HCT116 (cell line): ENCODE results near the gene NPFFR1. TPM values are rescaled to one million over a fixed set of nuclear protein-coding genes. Genes with fewer than 3 reads are reported as not detected.

Experiments used
- ATAC-seq: fragments of 200-7000 bp; cut with Tn5 transposase; 2 replicates; pipeline ENCODE4 v1.9.1; 2020; ENCODE audit warnings: mild to moderate bottlenecking, moderate library complexity
- BruUV-seq: library from RNA; stranded (reverse); fragments of 400-500 nt; replicated peaks from 2 replicates; lab custom pipeline; 2021; lab: Mats Ljungman, UMichigan
- CTCF ChIA-PET: fragments of 300-600 bp; sonication (Branson Sonifier 250); formaldehyde crosslinking; loops from one replicate; lab custom pipeline; 2021; ENCODE audit warnings: antibody characterized with exemption; lab: Charles Lee
- POLR2A ChIA-PET: fragments of 300-600, 350-600 bp; sonication (Branson Sonifier 250); formaldehyde crosslinking; loops from one replicate; lab custom pipeline; 2021; ENCODE audit warnings: antibody characterized with exemption; lab: Charles Lee
- RAD21 ChIA-PET, 2 experiments: fragments of 300-600 bp; sonication (Branson Sonifier 250); formaldehyde crosslinking; loops; one replicate each; lab custom pipeline; 2023; ENCODE audit warnings: low total read pairs in 2 of 2; ENCODE audit not compliant: uncharacterized antibody in 2 of 2, unreplicated experiment in 2 of 2, low non-redundant PET in 1 of 2; lab: Charles Lee
- DNase-seq: peaks from one replicate; pipeline ENCODE4 v3.0.0-alpha.2; 2010; ENCODE audit warnings: low read depth, low spot score
- H2AFZ ChIP-seq: fragments of 200-600 bp; shearing (Covaris generic), sonication (generic); 2 replicates; pipeline ENCODE4 v1.6.1; 2017; ENCODE audit warnings: low read depth, mixed run types, mixed read lengths, antibody characterized with exemption, low read length; ENCODE audit not compliant: poor library complexity, severe bottlenecking
- H3K27ac ChIP-seq: 2 replicates; pipeline ENCODE4 v1.5.1; 2012; ENCODE audit warnings: low read depth, low read length
- H3K27me3 ChIP-seq: fragments of 200-600 bp; sonication (generic); 2 replicates; pipeline ENCODE4 v1.6.1; 2016; ENCODE audit warnings: mixed run types, low read length, mixed read lengths; ENCODE audit not compliant: insufficient read depth
- H3K36me3 ChIP-seq, 2 experiments: fragments of 200-500 bp in 1 of 2; fragments of 200-600 bp in 1 of 2; sonication (Bioruptor generic) in 1 of 2; sonication (generic) in 1 of 2; 2 replicates each; pipeline versions ENCODE4 v1.5.1 to v1.6.1; 2014 to 2016; ENCODE audit warnings: low read length in 2 of 2, inconsistent platforms in 1 of 2, mixed read lengths in 1 of 2, mixed run types in 1 of 2; ENCODE audit not compliant: insufficient read depth in 2 of 2, control insufficient read depth in 1 of 2
- H3K4me1 ChIP-seq, 2 experiments: fragments of 200-600 bp in 1 of 2; sonication (generic) in 1 of 2; 2 replicates each; pipeline versions ENCODE4 v1.5.1 to v1.6.1; 2012 to 2017; ENCODE audit warnings: low read length in 2 of 2, inconsistent platforms in 1 of 2, mild to moderate bottlenecking in 1 of 2, mixed read lengths in 1 of 2, mixed run types in 1 of 2, moderate library complexity in 1 of 2; ENCODE audit not compliant: insufficient read depth in 2 of 2, control insufficient read depth in 1 of 2
- H3K4me2 ChIP-seq: fragments of 200-600 bp; sonication (generic); 2 replicates; pipeline ENCODE4 v1.6.1; 2017; ENCODE audit warnings: mixed run types, low read length, mixed read lengths
- H3K4me3 ChIP-seq, 2 experiments: fragments of 200-600 bp in 1 of 2; sonication (generic) in 1 of 2; replicated peaks in 1 of 2; 2 replicates each; pipeline ENCODE4 v1.5.1; 2011 to 2016; ENCODE audit warnings: low read length in 2 of 2, control low read depth in 1 of 2, low read depth in 1 of 2, mild to moderate bottlenecking in 1 of 2, mixed read lengths in 1 of 2, mixed run types in 1 of 2
- H3K79me2 ChIP-seq: fragments of 200-600 bp; sonication (generic); 2 replicates; pipeline ENCODE4 v1.6.1; 2017; ENCODE audit warnings: mild to moderate bottlenecking, mixed run types, low read length, moderate library complexity, mixed read lengths; ENCODE audit not compliant: insufficient read depth
- H3K9ac ChIP-seq: fragments of 200-600 bp; sonication (generic); 2 replicates; pipeline ENCODE4 v1.6.1; 2016; ENCODE audit warnings: low read length, mixed read lengths
- H3K9me2 ChIP-seq: fragments of 200-600 bp; sonication (generic), shearing (Covaris generic); 2 replicates; pipeline ENCODE4 v1.6.1; 2017; ENCODE audit warnings: mixed run types, mild to moderate bottlenecking, moderate library complexity; ENCODE audit not compliant: insufficient read depth
- H3K9me3 ChIP-seq, 2 experiments: fragments of 200-500 bp in 1 of 2; fragments of 200-600 bp in 1 of 2; sonication (Bioruptor generic) in 1 of 2; sonication (generic) in 1 of 2; 2 replicates each; pipeline ENCODE4 v1.6.1; 2014 to 2017; ENCODE audit warnings: low read length in 2 of 2, mixed read lengths in 2 of 2, inconsistent platforms in 1 of 2, low read depth in 1 of 2, mild to moderate bottlenecking in 1 of 2, mixed run types in 1 of 2, moderate library complexity in 1 of 2; ENCODE audit not compliant: control insufficient read depth in 1 of 2, insufficient read depth in 1 of 2
- H4K20me1 ChIP-seq: fragments of 200-600 bp; sonication (generic), shearing (Covaris generic); 2 replicates; pipeline ENCODE4 v1.6.1; 2017; ENCODE audit warnings: mixed run types, mild to moderate bottlenecking, moderate library complexity; ENCODE audit not compliant: insufficient read depth
- CBX3 ChIP-seq: IDR thresholded peaks from 2 replicates; pipeline ENCODE4 v1.6.1; 2012; ENCODE audit warnings: low read depth
- CEBPB ChIP-seq: IDR thresholded peaks from 2 replicates; pipeline ENCODE4 v1.6.1; 2012; ENCODE audit warnings: low read depth
- EGR1 ChIP-seq: IDR thresholded peaks from 2 replicates; pipeline ENCODE4 v1.6.1; 2012; ENCODE audit warnings: low read depth
- ELF1 ChIP-seq: IDR thresholded peaks from 2 replicates; pipeline ENCODE4 v1.6.1; 2012; ENCODE audit warnings: low read depth, borderline replicate concordance
- EZH2 ChIP-seq: fragments of 200-600 bp; sonication (generic); IDR thresholded peaks from 2 replicates; pipeline ENCODE4 v1.6.1; 2017; ENCODE audit warnings: antibody characterized with exemption, mixed run types
- EZH2phosphoT487 ChIP-seq: fragments of 200-600 bp; IDR thresholded peaks from 2 replicates; pipeline ENCODE4 v1.6.1; 2018; ENCODE audit warnings: antibody characterized with exemption, borderline replicate concordance
- FOSL1 ChIP-seq: IDR thresholded peaks from 2 replicates; pipeline ENCODE4 v1.6.1; 2012; ENCODE audit warnings: low read depth
- JUND ChIP-seq: IDR thresholded peaks from 2 replicates; pipeline ENCODE4 v1.6.1; 2012
- POLR2AphosphoS5 ChIP-seq: IDR thresholded peaks from 2 replicates; pipeline ENCODE4 v1.6.1; 2011; ENCODE audit warnings: mild to moderate bottlenecking, low read depth, low read length, moderate library complexity
- RAD21 ChIP-seq: IDR thresholded peaks from 2 replicates; pipeline ENCODE4 v1.6.1; 2012; ENCODE audit warnings: low read depth, mild to moderate bottlenecking
- SP1 ChIP-seq: IDR thresholded peaks from 2 replicates; pipeline ENCODE4 v1.6.1; 2012; ENCODE audit warnings: low read depth
- YY1 ChIP-seq: IDR thresholded peaks from 2 replicates; pipeline ENCODE4 v1.6.1; 2011; ENCODE audit warnings: low read length, low read depth, moderate library complexity, mild to moderate bottlenecking; ENCODE audit not compliant: insufficient replicate concordance; ENCODE audit errors: extremely low read depth
- ZFX ChIP-seq: fragments of 450-650 bp; IDR thresholded peaks from 2 replicates; pipeline ENCODE4 v1.6.1; 2017
- intact Hi-C: fragments of 100-400 bp; cut with micrococcal nuclease; formaldehyde crosslinking; loops from 2 replicates; pipeline ENCODE4 v1.10.0; 2022
- total RNA-seq: library from RNA; stranded (reverse); gene quantifications from one replicate; pipeline ENCODE4 v1.2.1, GENCODE V29; 2021; ENCODE audit not compliant: unreplicated experiment
- TF ChIP-seq, protein P1 (sequence below): IDR thresholded peaks from 2 replicates; pipeline ENCODE4 v1.6.1; 2012; ENCODE audit warnings: low read depth
- TF ChIP-seq, protein P2 (sequence below), 3 experiments: fragments of 200-600 bp in 1 of 3; sonication (generic) in 1 of 3; IDR thresholded peaks in 2 of 3; conservative IDR thresholded peaks in 1 of 3; 2 replicates each; pipeline ENCODE4 v1.5.1; 2012 to 2017; ENCODE audit warnings: low read depth in 2 of 3, low read length in 2 of 3, antibody characterized with exemption in 1 of 3, borderline replicate concordance in 1 of 3, control low read depth in 1 of 3, mild to moderate bottlenecking in 1 of 3, mixed read lengths in 1 of 3, mixed run types in 1 of 3, moderate library complexity in 1 of 3; ENCODE audit not compliant: insufficient read depth in 1 of 3

The NPFFR1 gene
- total RNA-seq, 1 experiment from 2014 or later, result 0.02 TPM

DNA sequence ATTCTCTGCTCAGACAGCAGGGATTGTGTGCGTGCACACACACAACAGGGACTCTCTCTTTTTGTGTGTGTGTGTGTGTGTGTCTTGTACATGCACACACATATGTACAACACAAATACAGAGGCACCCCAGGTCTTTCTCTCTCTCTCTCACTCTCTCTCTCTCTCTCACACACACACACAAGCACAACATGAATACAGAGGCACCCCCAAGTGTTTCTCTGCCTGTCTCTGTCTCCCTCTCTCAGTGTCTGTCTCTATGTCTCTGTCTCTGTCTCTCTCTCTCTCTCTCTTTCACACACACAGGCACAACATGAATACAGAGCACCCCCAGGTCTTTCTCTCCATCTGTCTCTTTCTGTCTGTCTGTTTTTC, 746 bp downstream of the NPFFR1 start:
- RAD21 ChIA-PET, result no interaction called here
- no peaks in the 10 kb centered on the region for H4K20me1 ChIP-seq
- H3K4me1 ChIP-seq, result no peaks in the 10 kb centered on the region
- no peak for TF ChIP-seq EZH2phosphoT487
- no peak for TF ChIP-seq EZH2
- no peak for TF ChIP-seq POLR2AphosphoS5
- TF ChIP-seq YY1, result no peak
- no peak for TF ChIP-seq ZFX
- TF ChIP-seq ELF1, result no peak
- no peak for TF ChIP-seq CBX3
- no peak for TF ChIP-seq CEBPB
- TF ChIP-seq SP1, result no peak
- TF ChIP-seq, protein P1, sequence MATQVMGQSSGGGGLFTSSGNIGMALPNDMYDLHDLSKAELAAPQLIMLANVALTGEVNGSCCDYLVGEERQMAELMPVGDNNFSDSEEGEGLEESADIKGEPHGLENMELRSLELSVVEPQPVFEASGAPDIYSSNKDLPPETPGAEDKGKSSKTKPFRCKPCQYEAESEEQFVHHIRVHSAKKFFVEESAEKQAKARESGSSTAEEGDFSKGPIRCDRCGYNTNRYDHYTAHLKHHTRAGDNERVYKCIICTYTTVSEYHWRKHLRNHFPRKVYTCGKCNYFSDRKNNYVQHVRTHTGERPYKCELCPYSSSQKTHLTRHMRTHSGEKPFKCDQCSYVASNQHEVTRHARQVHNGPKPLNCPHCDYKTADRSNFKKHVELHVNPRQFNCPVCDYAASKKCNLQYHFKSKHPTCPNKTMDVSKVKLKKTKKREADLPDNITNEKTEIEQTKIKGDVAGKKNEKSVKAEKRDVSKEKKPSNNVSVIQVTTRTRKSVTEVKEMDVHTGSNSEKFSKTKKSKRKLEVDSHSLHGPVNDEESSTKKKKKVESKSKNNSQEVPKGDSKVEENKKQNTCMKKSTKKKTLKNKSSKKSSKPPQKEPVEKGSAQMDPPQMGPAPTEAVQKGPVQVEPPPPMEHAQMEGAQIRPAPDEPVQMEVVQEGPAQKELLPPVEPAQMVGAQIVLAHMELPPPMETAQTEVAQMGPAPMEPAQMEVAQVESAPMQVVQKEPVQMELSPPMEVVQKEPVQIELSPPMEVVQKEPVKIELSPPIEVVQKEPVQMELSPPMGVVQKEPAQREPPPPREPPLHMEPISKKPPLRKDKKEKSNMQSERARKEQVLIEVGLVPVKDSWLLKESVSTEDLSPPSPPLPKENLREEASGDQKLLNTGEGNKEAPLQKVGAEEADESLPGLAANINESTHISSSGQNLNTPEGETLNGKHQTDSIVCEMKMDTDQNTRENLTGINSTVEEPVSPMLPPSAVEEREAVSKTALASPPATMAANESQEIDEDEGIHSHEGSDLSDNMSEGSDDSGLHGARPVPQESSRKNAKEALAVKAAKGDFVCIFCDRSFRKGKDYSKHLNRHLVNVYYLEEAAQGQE, result no peak
- TF ChIP-seq RAD21, result no peak
- TF ChIP-seq JUND, result no peak
- no peak for TF ChIP-seq FOSL1
- TF ChIP-seq, protein P2, sequence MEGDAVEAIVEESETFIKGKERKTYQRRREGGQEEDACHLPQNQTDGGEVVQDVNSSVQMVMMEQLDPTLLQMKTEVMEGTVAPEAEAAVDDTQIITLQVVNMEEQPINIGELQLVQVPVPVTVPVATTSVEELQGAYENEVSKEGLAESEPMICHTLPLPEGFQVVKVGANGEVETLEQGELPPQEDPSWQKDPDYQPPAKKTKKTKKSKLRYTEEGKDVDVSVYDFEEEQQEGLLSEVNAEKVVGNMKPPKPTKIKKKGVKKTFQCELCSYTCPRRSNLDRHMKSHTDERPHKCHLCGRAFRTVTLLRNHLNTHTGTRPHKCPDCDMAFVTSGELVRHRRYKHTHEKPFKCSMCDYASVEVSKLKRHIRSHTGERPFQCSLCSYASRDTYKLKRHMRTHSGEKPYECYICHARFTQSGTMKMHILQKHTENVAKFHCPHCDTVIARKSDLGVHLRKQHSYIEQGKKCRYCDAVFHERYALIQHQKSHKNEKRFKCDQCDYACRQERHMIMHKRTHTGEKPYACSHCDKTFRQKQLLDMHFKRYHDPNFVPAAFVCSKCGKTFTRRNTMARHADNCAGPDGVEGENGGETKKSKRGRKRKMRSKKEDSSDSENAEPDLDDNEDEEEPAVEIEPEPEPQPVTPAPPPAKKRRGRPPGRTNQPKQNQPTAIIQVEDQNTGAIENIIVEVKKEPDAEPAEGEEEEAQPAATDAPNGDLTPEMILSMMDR (IDR thresholded peaks at IDR 0.05 in 2 of 3, conservative IDR thresholded peaks at IDR 0.05 in 1 of 3; ENCODE audit: borderline replicate concordance in 1 of 3, insufficient read depth in 1 of 3, low read depth in 2 of 3, low read length in 2 of 3), result no peak
- TF ChIP-seq EGR1, result no peak
- TF ChIP-seq, all 23 proteins: peak for 0
- POLR2A ChIA-PET, result no interaction called here
- Histone ChIP-seq H3K27ac (no peak overlapping the region), H3K9ac (no peak overlapping the region), H3K4me2 (no peak overlapping the region), H3K27me3 (no peaks in the 10 kb centered on the region), H3K79me2 (no peaks in the 10 kb centered on the region), H3K36me3 (no peaks in the 10 kb centered on the region), H3K9me2 (no peaks in the 10 kb centered on the region; the same call in 1 of the 2 replicates), H3K9me3 (no peaks in the 10 kb centered on the region), H3K4me3 (no peak overlapping the region), H2AFZ (no peak overlapping the region)
- ATAC-seq, result no peak
- intact Hi-C loops, result no loop called here
- DNase-seq, result no peak
- CTCF ChIA-PET, result no interaction called here
- no TSS peak for BruUV-seq
